Hematopoietic multipotent progenitor cell treated with erythropoietin and hydrocortisone succinate and interleukin-3 and kit ligand, for 8 days (in vitro differentiated cells): ENCODE measurements around the gene LAG3.

ENCODE experiments used
- DNase-seq: peaks from one replicate; pipeline ENCODE4 v3.0.0-alpha.2; 2015

Gene LAG3

DNA sequence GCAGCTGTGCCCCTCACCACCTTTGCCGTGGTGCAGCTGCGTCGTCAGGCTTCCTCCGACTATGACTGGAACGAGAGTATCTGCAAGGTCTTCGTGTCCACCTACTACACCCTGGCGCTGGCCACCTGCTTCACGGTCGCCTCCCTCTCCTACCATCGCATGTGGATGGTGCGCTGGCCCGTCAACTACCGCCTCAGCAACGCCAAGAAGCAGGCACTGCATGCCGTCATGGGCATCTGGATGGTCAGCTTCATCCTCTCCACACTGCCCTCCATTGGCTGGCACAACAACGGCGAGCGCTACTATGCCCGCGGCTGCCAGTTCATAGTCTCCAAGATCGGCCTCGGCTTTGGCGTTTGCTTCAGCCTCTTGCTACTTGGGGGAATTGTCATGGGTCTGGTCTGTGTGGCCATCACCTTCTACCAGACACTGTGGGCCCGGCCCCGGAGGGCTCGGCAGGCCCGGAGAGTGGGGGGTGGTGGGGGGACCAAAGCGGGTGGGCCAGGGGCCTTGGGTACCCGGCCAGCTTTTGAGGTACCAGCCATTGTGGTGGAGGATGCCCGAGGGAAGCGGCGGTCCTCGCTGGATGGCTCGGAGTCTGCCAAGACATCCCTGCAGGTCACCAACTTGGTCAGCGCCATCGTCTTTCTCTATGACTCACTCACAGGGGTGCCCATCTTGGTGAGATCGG, 51.9 kb downstream of the LAG3 start:
- DNase-seq = no peak

DNA sequence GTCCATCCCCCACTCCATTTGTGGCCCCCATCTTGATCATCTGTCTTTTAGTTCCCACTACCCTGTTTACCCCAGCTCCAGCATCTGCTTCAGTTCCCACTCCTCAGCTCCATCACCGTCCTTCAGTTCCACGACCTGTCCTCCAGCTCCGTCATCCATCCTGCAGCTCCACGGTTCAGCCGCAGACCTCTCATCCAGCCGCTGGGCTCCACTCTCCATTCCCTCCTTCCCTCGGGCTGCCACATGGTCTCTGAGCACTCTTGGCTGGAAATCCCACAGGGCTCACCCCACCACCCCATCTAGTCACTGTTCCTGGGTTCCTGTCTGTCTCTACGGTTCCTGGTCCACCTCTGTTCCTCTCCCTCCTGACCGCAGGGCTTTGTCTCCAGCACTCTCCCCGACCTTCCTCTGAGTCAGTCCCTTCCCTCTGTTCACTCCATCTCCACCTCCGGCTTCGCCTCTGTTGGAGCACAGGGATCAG, 52.6 kb downstream of the LAG3 start:
- DNase-seq = no peak

DNA sequence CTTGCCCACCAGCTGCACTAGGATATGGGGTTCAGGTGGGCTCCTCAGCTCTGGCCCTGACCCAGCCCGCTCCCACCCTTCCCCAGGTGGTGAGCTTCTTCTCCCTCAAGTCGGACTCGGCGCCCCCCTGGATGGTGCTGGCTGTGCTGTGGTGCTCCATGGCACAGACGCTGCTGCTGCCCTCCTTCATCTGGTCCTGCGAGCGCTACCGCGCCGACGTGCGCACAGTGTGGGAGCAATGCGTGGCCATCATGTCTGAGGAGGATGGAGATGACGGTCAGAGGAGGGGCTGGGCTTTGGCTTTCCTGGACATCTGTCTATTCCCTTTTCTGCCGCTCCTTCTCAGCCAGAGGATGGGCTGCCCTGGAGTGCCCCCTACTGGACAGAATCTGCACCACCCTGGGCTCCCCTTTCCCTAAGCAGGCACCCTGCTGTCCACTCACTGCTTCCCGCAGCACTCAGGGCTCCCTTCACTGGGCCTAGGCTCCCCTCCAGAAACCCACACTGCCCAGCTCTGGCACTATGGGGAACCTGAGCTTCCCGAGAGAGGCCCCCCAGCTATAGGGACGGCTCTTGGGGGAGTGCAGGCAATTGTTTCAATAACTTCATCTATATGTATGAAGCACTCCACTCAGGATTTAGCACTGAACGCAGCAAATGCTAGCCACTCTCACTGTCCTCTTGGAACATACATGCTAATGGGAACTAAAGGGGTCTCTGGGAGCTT, 53.2 kb downstream of the LAG3 start:
- DNase-seq = peak; percentile 74

- DNase-seq = no peak
Measured at GRCh38 chr12:6826125-6826733, 53.9 kb downstream of the LAG3 start.

DNA sequence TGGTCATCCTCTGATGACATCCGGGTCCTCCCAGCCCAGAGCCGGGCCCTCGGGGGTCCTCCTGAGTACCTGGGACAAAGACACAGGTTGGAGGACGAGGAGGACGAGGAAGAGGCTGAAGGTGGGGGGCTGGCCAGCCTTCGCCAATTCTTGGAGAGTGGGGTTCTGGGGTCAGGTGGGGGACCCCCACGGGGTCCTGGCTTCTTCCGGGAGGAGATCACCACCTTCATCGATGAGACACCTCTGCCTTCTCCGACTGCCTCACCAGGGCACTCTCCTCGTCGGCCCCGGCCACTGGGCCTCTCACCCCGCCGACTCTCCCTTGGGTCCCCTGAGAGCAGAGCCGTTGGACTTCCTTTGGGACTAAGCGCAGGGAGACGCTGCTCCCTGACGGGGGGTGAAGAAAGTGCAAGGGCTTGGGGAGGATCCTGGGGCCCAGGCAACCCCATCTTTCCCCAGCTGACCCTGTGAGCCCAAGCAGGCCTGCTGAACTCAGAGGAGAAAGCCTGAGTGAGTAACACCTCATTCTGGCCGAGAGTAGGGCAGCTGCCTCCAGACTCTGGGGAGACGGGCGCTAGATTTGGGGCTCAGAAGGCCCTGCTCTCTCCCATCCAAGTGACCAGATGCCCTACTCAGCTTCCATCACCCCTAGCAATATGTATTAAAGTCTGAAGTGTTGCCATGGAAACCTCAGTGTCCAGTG, 54.6 kb downstream of the LAG3 start:
- DNase-seq = no peak

DNA sequence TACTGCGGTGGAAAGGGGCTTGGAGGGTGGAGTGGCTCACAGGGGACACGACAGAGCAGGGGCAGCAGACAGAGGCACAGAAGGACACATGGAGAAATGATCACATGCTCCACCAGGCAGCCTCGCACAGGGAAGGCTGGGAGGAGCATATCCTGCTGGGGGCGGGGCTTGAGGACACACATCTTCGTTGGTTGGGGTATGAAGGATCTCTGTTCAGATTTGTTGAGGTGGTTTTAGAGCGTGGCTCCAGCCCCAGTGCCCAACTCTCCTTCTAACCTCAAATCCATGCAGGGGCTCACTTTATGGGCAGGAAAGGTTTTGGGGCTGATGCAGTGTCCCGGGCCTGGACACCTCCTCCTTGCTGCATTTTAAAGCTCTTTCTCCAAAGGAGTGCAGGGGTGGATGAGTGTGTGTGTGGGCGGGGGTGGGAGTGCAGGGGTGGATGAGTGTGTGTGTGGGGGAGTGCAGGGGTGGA, 55.2 kb downstream of the LAG3 start:
- peak; percentile 50 for DNase-seq
